IMR-90 (cell line): ENCODE measurements around the gene HPSE2.

Source experiments
- POLR2A ChIP-seq: IDR thresholded peaks from 2 replicates; pipeline ENCODE4 v1.6.1; 2012; ENCODE audit warnings: mild to moderate bottlenecking, low read depth, low read length
- RCOR1 ChIP-seq: IDR thresholded peaks from 2 replicates; pipeline ENCODE4 v1.6.1; 2012; ENCODE audit warnings: mild to moderate bottlenecking, low read length, improper control_type of control experiment; ENCODE audit not compliant: insufficient replicate concordance

- TF ChIP-seq POLR2A (no peak), RCOR1 (no peak)
Observed at GRCh38 chr10:98525969-98526368, 709.7 kb downstream of the HPSE2 start.
